ENCODE measurements around the gene ANAPC2.

ANAPC2 gene

GRCh38 chr9:137168904-137169856 lies 19.2 kb downstream of the ANAPC2 start:
- in situ Hi-C loops (cut with HindIII; ENCODE audit: low pct_ligation_motif_present, low pct_unique_long_range_greater_than_20kb, low sequenced_read_pairs) = no loop called here
- peak; percentile 33 for DNase-seq

GRCh38 chr9:137168573-137168903 lies 19.8 kb downstream of the ANAPC2 start:
- no peak for DNase-seq
- in situ Hi-C loops (cut with HindIII; ENCODE audit: low pct_ligation_motif_present, low pct_unique_long_range_greater_than_20kb, low sequenced_read_pairs) = no loop called here

- DNase-seq = no peak
- in situ Hi-C loops (cut with HindIII; ENCODE audit: low pct_ligation_motif_present, low pct_unique_long_range_greater_than_20kb, low sequenced_read_pairs) = no loop called here
Observed at GRCh38 chr9:137167747-137168572, 20.4 kb downstream of the ANAPC2 start.

GRCh38 chr9:137167277-137167746 lies 21.0 kb downstream of the ANAPC2 start:
- DNase-seq = no peak
- in situ Hi-C loops (cut with HindIII; ENCODE audit: low pct_ligation_motif_present, low pct_unique_long_range_greater_than_20kb, low sequenced_read_pairs) = no loop called here

GRCh38 chr9:137166380-137167229 lies 21.8 kb downstream of the ANAPC2 start:
- in situ Hi-C loops (cut with HindIII; ENCODE audit: low pct_ligation_motif_present, low pct_unique_long_range_greater_than_20kb, low sequenced_read_pairs) = no loop called here

GRCh38 chr9:137165250-137165836 lies 23.0 kb downstream of the ANAPC2 start:
- in situ Hi-C loops (cut with HindIII; ENCODE audit: low pct_ligation_motif_present, low pct_unique_long_range_greater_than_20kb, low sequenced_read_pairs) = no loop called here

More at GRCh38 chr9:137166380-137167229, 21.8 kb downstream of the ANAPC2 start:
- no peak for DNase-seq

GRCh38 chr9:137164370-137165249 lies 23.8 kb downstream of the ANAPC2 start:
- in situ Hi-C loops (cut with HindIII; ENCODE audit: low pct_ligation_motif_present, low pct_unique_long_range_greater_than_20kb, low sequenced_read_pairs) = no loop called here
- DNase-seq = no peak

More at GRCh38 chr9:137165250-137165836, 23.0 kb downstream of the ANAPC2 start:
- no peak for DNase-seq

- no peak for DNase-seq
- in situ Hi-C loops (cut with HindIII; ENCODE audit: low pct_ligation_motif_present, low pct_unique_long_range_greater_than_20kb, low sequenced_read_pairs) = no loop called here
Observed at GRCh38 chr9:137163805-137164204, 24.6 kb downstream of the ANAPC2 start.

- no peak for DNase-seq
- in situ Hi-C loops (cut with HindIII; ENCODE audit: low pct_ligation_motif_present, low pct_unique_long_range_greater_than_20kb, low sequenced_read_pairs) = no loop called here
Observed at GRCh38 chr9:137163365-137163715, 25.0 kb downstream of the ANAPC2 start.

- no peak for DNase-seq
- in situ Hi-C loops (cut with HindIII; ENCODE audit: low pct_ligation_motif_present, low pct_unique_long_range_greater_than_20kb, low sequenced_read_pairs) = no loop called here
Observed at GRCh38 chr9:137162505-137163364, 25.6 kb downstream of the ANAPC2 start.

GRCh38 chr9:137161558-137162486 lies 26.5 kb downstream of the ANAPC2 start:
- in situ Hi-C loops (cut with HindIII; ENCODE audit: low pct_ligation_motif_present, low pct_unique_long_range_greater_than_20kb, low sequenced_read_pairs) = no loop called here
- no peak for DNase-seq

GRCh38 chr9:137160716-137161557 lies 27.4 kb downstream of the ANAPC2 start:
- in situ Hi-C loops (cut with HindIII; ENCODE audit: low pct_ligation_motif_present, low pct_unique_long_range_greater_than_20kb, low sequenced_read_pairs) = no loop called here
- DNase-seq = no peak

GRCh38 chr9:137160054-137160425 lies 28.3 kb downstream of the ANAPC2 start:
- no peak for DNase-seq
- in situ Hi-C loops (cut with HindIII; ENCODE audit: low pct_ligation_motif_present, low pct_unique_long_range_greater_than_20kb, low sequenced_read_pairs) = no loop called here

- DNase-seq = no peak
- in situ Hi-C loops (cut with HindIII; ENCODE audit: low pct_ligation_motif_present, low pct_unique_long_range_greater_than_20kb, low sequenced_read_pairs) = no loop called here
Observed at GRCh38 chr9:137159105-137160053, 29.0 kb downstream of the ANAPC2 start.

Measured in ACHN (cell line).